Choroid plexus epithelial cell (primary cell): Measurements from ENCODE around the gene IGSF3.

ENCODE experiments used
- DNase-seq: peaks from one replicate; pipeline ENCODE4 v3.0.0-alpha.2; 2010; ENCODE audit warnings: low read depth
- H3K4me3 ChIP-seq: 2 replicates; pipeline ENCODE4 v1.5.1; 2011; ENCODE audit warnings: low read depth, mild to moderate bottlenecking, control low read depth, low read length, moderate library complexity
- TF ChIP-seq, protein P1 (sequence below): conservative IDR thresholded peaks from 2 replicates; pipeline ENCODE4 v1.5.1; 2011; ENCODE audit warnings: low read depth, mild to moderate bottlenecking, control low read depth, inconsistent platforms, low read length, moderate library complexity

The IGSF3 gene

GRCh38 chr1:116709666-116710167, 42.2 kb upstream of the IGSF3 start:
- TF ChIP-seq, protein P1, sequence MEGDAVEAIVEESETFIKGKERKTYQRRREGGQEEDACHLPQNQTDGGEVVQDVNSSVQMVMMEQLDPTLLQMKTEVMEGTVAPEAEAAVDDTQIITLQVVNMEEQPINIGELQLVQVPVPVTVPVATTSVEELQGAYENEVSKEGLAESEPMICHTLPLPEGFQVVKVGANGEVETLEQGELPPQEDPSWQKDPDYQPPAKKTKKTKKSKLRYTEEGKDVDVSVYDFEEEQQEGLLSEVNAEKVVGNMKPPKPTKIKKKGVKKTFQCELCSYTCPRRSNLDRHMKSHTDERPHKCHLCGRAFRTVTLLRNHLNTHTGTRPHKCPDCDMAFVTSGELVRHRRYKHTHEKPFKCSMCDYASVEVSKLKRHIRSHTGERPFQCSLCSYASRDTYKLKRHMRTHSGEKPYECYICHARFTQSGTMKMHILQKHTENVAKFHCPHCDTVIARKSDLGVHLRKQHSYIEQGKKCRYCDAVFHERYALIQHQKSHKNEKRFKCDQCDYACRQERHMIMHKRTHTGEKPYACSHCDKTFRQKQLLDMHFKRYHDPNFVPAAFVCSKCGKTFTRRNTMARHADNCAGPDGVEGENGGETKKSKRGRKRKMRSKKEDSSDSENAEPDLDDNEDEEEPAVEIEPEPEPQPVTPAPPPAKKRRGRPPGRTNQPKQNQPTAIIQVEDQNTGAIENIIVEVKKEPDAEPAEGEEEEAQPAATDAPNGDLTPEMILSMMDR = no peak
- DNase-seq = no peak

GRCh38 chr1:116708255-116708900, 40.8 kb upstream of the IGSF3 start:
- no peak for DNase-seq
- TF ChIP-seq, protein P1 = no peak
- no peak overlapping the region for H3K4me3 ChIP-seq

More at GRCh38 chr1:116709666-116710167, 42.2 kb upstream of the IGSF3 start:
- no peak overlapping the region for H3K4me3 ChIP-seq

GRCh38 chr1:116706841-116707240, 39.3 kb upstream of the IGSF3 start:
- no peak overlapping the region for H3K4me3 ChIP-seq
- TF ChIP-seq, protein P1 = no peak
- no peak for DNase-seq

GRCh38 chr1:116706123-116706522, 38.6 kb upstream of the IGSF3 start:
- TF ChIP-seq, protein P1 = no peak
- DNase-seq = no peak
- H3K4me3 ChIP-seq = no peak overlapping the region

- TF ChIP-seq, protein P1 = no peak
- DNase-seq = no peak
- H3K4me3 ChIP-seq = no peak overlapping the region
Observed at GRCh38 chr1:116704278-116704677, 36.7 kb upstream of the IGSF3 start.

- no peak for DNase-seq
- TF ChIP-seq, protein P1 = no peak
- H3K4me3 ChIP-seq = no peak overlapping the region
Observed at GRCh38 chr1:116699605-116700004, 32.1 kb upstream of the IGSF3 start.

DNA sequence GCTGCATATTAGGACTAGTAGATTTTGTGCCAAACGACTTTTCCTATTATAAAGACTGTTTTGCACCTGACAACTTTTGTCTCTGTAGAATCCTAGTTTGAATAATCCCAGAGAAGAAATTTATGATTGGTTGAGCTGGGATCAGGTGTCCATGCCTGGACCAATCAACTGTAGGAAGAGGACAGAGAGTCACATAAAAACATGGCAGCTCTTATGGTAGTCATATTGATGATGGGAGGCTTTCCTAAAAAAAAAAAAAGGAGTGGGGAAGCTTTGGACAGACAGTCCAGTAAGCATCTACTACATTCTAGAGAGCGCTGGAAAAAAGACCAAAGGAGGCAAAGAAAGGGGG, 30.7 kb upstream of the IGSF3 start:
- no peak for DNase-seq
- no peak overlapping the region for H3K4me3 ChIP-seq
- TF ChIP-seq, protein P1 = no peak
